CD1c-positive myeloid dendritic cell (primary cell): Measurements from ENCODE around the gene SPATA21.

ENCODE experiments used
- DNase-seq: peaks from one replicate; pipeline ENCODE4 v3.0.0-alpha.2; 2016; ENCODE audit errors: extremely low spot score

SPATA21 gene

DNA sequence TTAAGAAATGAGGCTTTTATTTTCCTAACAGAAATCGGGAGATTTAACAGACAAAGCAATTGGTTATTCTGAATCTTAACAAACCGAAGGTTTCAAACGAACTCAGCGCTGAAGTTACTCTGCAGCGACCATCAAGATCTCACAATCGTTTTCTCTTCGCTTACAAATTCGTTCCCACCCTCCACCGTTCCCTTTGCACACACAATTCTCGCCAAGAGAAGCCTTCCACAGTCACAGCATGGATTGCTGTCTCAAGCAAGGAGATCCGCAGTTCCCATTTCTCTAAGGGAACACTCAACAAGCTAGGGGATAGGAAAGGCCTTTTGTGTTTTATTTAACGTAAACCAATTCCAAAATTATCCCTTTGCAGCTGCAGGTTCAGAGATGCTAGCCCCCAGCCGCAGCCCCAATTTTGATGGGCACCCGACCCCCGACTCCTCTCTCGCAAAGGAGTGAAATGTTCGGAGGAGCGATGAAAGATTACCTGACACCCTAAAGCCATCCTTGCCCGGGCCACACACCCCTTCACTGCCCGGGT lies 85.7 kb downstream of the SPATA21 start:
- peak; percentile 43 for DNase-seq

DNA sequence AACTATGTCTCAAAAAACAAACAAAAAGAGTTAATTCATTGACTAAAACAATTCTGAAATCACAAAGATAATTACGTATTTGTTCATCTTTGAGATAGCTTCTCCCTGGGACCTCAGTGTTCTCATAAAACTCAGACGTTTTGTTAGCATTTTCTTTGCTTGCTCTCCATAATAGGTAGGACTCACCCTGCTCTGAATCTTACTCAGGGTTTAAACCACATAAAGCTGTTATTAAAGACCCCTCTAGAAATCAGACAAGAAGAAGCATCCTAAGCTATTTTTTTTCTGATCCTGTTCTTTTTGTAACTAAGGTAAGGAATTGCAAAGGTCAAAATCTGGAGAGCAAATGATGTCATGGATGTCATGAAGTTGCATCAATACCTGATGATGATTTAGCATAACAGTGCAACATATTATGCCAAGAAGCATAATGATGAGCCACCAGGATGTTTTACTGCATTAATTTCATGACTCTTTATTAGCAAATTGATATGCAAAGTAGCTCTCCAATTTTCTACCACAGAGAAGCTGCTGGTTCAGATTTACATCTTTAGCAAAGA lies 87.3 kb downstream of the SPATA21 start:
- peak; percentile 20 for DNase-seq
